ENCODE measurements around the gene CRK.
"Not testable (repeated sequence)": the region's sequence is repeated elsewhere in the genome, so short reads cannot be mapped to it uniquely, and the experiment has no call there.

The CRK gene

GRCh38 chr17:1420981-1421380 lies 35.1 kb downstream of the CRK start:
- DNase-seq = no peak

- DNase-seq = no peak
Observed at GRCh38 chr17:1420163-1420562, 35.9 kb downstream of the CRK start.

GRCh38 chr17:1418476-1418875 lies 37.6 kb downstream of the CRK start:
- not testable (repeated sequence) for DNase-seq

GRCh38 chr17:1416414-1416813 lies 39.6 kb downstream of the CRK start:
- DNase-seq = no peak

GRCh38 chr17:1414634-1415033 lies 41.4 kb downstream of the CRK start:
- no peak for DNase-seq

GRCh38 chr17:1414001-1414574 lies 41.9 kb downstream of the CRK start:
- DNase-seq = no peak

GRCh38 chr17:1413281-1413791 lies 42.7 kb downstream of the CRK start:
- DNase-seq = no peak

GRCh38 chr17:1412185-1413110 lies 43.6 kb downstream of the CRK start:
- DNase-seq = no peak

- no peak for DNase-seq
Observed at GRCh38 chr17:1402262-1402586, 53.8 kb downstream of the CRK start.

- peak; percentile 83 to 92 for DNase-seq
Observed at GRCh38 chr17:1399679-1400512, 56.1 kb downstream of the CRK start, which contains the start of gene YWHAE. Gene YWHAE, minus strand, starts transcription at chr17:1400222. Its CDS starts 112 bp downstream, at chr17:1400110.

GRCh38 chr17:1398931-1399678 lies 56.9 kb downstream of the CRK start:
- DNase-seq = no peak

- peak in 1 of 2 experiments; percentile 31 for DNase-seq
Observed at GRCh38 chr17:1398028-1398427, 58.0 kb downstream of the CRK start.

- not testable (repeated sequence) for DNase-seq
Observed at GRCh38 chr17:1395876-1396665, 60.0 kb downstream of the CRK start.

- DNase-seq = no peak
Observed at GRCh38 chr17:1391577-1391976, 64.5 kb downstream of the CRK start.

GRCh38 chr17:1390432-1391367 lies 65.3 kb downstream of the CRK start:
- DNase-seq = no peak

- not testable (repeated sequence) for DNase-seq
Observed at GRCh38 chr17:1387490-1388227, 68.4 kb downstream of the CRK start.

GRCh38 chr17:1386675-1387190 lies 69.3 kb downstream of the CRK start:
- not testable (repeated sequence) for DNase-seq

- DNase-seq = no peak
Observed at GRCh38 chr17:1386265-1386664, 69.8 kb downstream of the CRK start.

GRCh38 chr17:1385861-1386260 lies 70.2 kb downstream of the CRK start:
- DNase-seq = no peak
